GM10266 (cell line): ENCODE results near the gene CDCA4.

Experiments used
- DNase-seq: peaks from one replicate; pipeline ENCODE4 v3.0.0; 2012; ENCODE audit errors: extremely low spot score
- CTCF ChIP-seq: IDR thresholded peaks from 2 replicates; pipeline ENCODE4 v1.5.1; 2012; ENCODE audit warnings: mild to moderate bottlenecking, low read depth; ENCODE audit not compliant: control insufficient read depth, insufficient read depth; ENCODE audit errors: missing control alignments

Gene CDCA4

GRCh38 chr14:104983231-104983721, 37.6 kb downstream of the CDCA4 start:
- no peak for DNase-seq
- TF ChIP-seq CTCF, result no peak

DNA sequence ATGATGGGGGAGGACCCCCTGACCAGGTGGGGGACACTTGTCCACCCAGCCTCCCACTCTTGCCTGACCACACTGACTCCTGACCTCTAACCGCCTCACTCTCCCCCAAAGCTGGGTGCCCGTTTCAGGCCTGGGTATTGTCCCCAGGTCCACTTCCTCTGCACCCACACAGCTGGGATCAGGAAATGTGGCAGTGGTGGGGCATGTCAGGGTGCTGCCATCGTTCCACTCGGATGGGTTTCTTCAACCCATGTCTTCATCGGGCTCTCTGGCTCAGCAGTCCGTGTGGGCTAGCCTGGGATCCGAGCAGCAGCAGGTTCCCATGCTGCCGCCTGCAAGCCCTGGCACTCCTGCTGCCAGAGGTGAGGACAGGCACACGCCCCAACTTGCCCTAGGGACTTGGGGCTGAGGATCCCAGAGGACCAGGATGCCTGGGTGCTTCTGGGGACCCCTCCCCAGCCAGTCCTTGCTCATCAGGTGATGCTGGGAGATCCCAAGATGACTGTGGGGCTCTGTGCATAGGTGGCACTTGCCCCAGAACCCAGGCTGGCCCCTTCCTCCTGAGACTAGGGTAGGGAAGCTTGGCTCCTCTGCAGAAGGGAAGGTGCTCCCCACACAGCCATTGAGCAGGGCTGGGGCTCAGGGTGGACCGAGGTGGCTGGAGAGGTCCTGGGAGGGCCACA, 38.2 kb downstream of the CDCA4 start:
- TF ChIP-seq CTCF, result no peak
- DNase-seq, result no peak

DNA sequence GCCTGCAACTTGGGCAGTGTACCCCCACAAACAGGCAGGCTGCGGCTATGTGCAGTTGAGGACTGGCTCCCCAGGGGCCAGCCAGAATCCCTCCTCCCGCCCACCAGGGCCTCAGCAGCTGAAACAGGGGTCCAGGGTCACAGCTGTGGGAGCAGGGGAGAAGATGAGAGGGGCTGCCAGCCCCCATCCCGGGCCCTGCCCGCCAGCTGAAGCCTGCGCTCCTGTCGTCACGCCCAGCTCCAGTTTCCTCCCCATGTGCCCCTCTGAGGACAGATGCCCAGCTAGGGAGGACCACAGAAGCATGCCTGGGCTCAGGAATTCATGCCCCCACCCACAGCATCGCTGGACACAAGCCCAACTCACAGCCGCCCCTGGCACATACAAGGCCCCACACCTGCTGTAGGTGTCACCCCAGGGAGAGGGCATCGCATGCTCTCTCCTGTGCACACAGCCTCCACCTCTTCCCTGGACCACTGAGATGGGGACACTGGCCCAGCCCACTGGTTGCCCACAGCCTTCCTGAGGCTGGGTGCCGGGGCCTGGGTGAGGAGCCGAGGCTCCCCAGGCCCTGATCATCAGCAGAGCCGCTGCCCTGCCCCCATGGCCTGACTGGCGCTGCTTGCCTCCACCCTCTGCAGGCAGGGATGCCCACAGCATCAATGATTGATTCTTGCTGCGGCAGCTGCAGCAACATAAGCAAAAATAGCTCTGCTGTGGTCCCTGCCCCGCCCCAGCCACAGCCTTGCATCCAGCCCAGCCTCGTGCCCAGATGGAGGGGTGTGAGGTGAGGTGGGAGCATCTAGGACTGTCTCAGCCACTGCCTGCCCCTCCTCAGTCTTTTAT, 39.0 kb downstream of the CDCA4 start:
- no peak for TF ChIP-seq CTCF
- no peak for DNase-seq

DNA sequence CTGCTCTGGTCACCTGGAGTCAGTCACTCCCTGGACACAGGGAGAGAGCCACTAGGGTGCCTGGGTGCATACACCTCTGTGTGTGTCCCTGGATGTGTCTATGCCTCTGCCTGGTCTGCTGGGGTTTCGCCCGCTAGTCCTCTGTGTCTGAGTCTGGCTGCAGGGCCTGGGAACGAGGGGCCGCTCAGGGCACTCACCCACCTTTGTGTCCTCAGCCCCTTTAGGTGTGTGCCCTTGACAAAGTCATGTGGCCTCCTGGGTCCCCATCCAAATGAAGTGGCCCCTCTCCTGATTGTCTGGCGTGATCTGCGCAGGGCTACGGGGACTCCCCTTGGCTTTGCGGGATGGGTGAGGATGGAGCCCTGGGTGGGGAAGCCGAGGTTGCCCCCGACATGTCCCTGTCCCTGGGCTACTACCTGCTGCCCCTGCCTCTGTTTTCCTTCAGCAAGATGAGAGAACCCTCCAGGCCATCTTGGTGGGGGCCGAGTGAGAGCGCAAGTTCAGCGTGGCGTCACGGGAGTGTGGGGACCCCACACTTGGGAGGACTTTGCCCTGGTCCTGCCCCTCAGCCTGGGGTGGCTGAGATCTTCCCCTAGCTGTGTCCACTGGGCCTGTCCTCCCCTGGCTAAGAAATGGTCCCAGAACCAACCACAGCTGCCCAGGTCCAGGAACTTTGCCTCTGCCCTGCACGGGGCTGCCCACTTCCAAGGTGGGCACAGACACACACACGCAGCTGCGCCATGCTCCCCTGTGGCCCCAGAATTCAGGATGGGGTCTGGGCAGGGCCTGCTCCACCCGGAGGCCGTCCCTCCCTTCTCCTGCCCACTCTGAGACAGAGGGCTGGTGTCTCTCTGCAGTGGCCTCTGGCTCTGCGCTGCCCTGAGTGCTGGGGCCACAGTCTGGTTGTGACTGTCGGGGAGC, 40.0 kb downstream of the CDCA4 start:
- no peak for DNase-seq
- no peak for TF ChIP-seq CTCF

DNA sequence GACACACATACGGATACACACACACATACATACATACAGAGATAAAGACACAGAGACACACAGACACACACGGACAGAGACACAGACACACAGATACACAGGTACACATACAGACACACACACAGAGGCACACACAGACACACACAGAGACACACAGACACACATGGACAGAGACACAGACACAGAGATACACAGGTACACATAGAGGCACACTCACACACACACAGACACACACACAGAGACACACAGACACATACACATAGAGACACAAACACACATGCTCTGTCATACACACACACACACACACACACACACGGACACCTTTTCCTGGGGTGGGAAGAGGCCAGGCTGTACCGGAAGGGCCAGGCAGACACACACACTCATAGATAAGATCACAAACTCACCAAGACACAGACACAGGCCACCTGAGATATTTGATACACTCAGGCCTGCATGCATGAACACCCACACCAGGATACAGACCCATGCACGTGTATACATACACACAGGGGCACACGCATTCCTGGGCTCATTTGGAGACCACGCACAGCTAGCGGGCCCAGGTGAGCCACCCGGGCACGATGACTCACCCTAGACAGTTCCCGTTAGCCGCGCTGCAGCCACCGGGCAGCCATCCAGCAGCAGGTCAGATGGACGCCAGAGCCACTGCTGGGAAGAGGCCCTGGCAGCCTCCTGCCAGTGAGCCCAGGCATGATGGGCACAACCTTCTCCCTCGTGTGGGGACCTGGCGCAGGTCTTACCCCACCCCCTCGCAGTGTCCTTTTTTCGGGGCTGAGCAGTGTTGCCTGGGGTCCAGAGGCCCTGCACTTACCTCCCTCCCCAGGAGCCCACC, 40.9 kb downstream of the CDCA4 start:
- no peak for DNase-seq
- no peak for TF ChIP-seq CTCF

- TF ChIP-seq CTCF, result no peak
- DNase-seq, result no peak
Observed at GRCh38 chr14:104978746-104979691, 41.9 kb downstream of the CDCA4 start.
